Cardiac fibroblast (primary cell): ENCODE data around the gene ECE2.

Source experiments
- DNase-seq, 2 donors: peaks; one replicate each; pipeline versions ENCODE4 v3.0.0 to v3.0.0-alpha.2; 2010; ENCODE audit warnings: low read depth in 2 of 2
- H3K4me3 ChIP-seq, 2 donors: replicated peaks in 1 of 2; 1 replicate in 1 of 2; 2 replicates in 1 of 2; pipeline ENCODE4 v1.5.1; 2011; ENCODE audit warnings: low read depth in 2 of 2, low read length in 2 of 2, mild to moderate bottlenecking in 2 of 2, moderate library complexity in 1 of 2
- CTCF ChIP-seq: IDR thresholded peaks from one replicate; pipeline ENCODE4 v1.5.1; 2011; ENCODE audit warnings: low read depth, mild to moderate bottlenecking, low read length, inconsistent platforms

Gene ECE2

GRCh38 chr3:184239708-184240107 is 36.1 kb upstream of the ECE2 start:
- no peak for TF ChIP-seq CTCF
- H3K4me3 ChIP-seq: no peak overlapping the region
- DNase-seq: no peak

GRCh38 chr3:184240384-184241140 is 35.3 kb upstream of the ECE2 start:
- no peak for TF ChIP-seq CTCF
- H3K4me3 ChIP-seq: no peak overlapping the region
- peak; percentile 36 to 39 for DNase-seq

GRCh38 chr3:184241141-184241446 is 34.7 kb upstream of the ECE2 start:
- no peak for DNase-seq
- TF ChIP-seq CTCF: no peak
- H3K4me3 ChIP-seq: no peak overlapping the region

- no peak overlapping the region for H3K4me3 ChIP-seq
- peak; percentile 52 to 64 for DNase-seq
- peak; percentile 57 for TF ChIP-seq CTCF
Measured at GRCh38 chr3:184241447-184242296, 34.1 kb upstream of the ECE2 start.

- no peak for TF ChIP-seq CTCF
- DNase-seq: no peak
- H3K4me3 ChIP-seq: no peak overlapping the region
Measured at GRCh38 chr3:184242297-184242685, 33.5 kb upstream of the ECE2 start.

- no peak for TF ChIP-seq CTCF
- peak; percentile 93 to 94 for DNase-seq
- H3K4me3 ChIP-seq: peak within 1 kb of the TSS; percentile 97
Measured at GRCh38 chr3:184248454-184249411, 27.1 kb upstream of the ECE2 start, which contains the start of gene ALG3. TSS of gene ALG3 (minus strand) at chr3:184248962. CDS start at chr3:184248940, 22 bp downstream.
